GM19463 (cell line): ENCODE measurements around the gene NDUFB8.
"Not testable (repeated sequence)": the region's sequence is repeated elsewhere in the genome, so short reads cannot be mapped to it uniquely, and the experiment has no call there.

Source experiments
- ATAC-seq: cut with Tn5 transposase; IDR thresholded peaks from one replicate; pipeline ENCODE4 v1.9.1; 2021; ENCODE audit warnings: mild to moderate bottlenecking, moderate library complexity; ENCODE audit not compliant: unreplicated experiment

The NDUFB8 gene

GRCh38 chr10:100529475-100530298 lies at the start of gene NDUFB8:
NDUFB8 (minus strand) TSS chr10:100529871; CDS start chr10:100529851, 20 bp downstream.
- no peak for ATAC-seq

GRCh38 chr10:100576282-100576635 lies 46.6 kb upstream of the NDUFB8 start:
- ATAC-seq = no peak

GRCh38 chr10:100575585-100576281 lies 46.1 kb upstream of the NDUFB8 start:
- ATAC-seq = no peak

GRCh38 chr10:100575146-100575545 lies 45.5 kb upstream of the NDUFB8 start:
- not testable (repeated sequence) for ATAC-seq

- no peak for ATAC-seq
Measured at GRCh38 chr10:100571084-100571856, 41.6 kb upstream of the NDUFB8 start.

- no peak for ATAC-seq
Measured at GRCh38 chr10:100570506-100570905, 40.8 kb upstream of the NDUFB8 start.

- ATAC-seq = no peak
Measured at GRCh38 chr10:100569687-100570481, 40.2 kb upstream of the NDUFB8 start.

- ATAC-seq = no peak
Measured at GRCh38 chr10:100568912-100569311, 39.2 kb upstream of the NDUFB8 start.

GRCh38 chr10:100567826-100568225 lies 38.2 kb upstream of the NDUFB8 start:
- no peak for ATAC-seq

- no peak for ATAC-seq
Measured at GRCh38 chr10:100567249-100567648, 37.6 kb upstream of the NDUFB8 start.

- no peak for ATAC-seq
Measured at GRCh38 chr10:100566561-100566960, 36.9 kb upstream of the NDUFB8 start.

GRCh38 chr10:100565206-100565985 lies 35.7 kb upstream of the NDUFB8 start:
- no peak for ATAC-seq

- peak; percentile 89 for ATAC-seq
Measured at GRCh38 chr10:100562008-100562672, 32.5 kb upstream of the NDUFB8 start.

GRCh38 chr10:100561005-100561404 lies 31.3 kb upstream of the NDUFB8 start:
- ATAC-seq = no peak

GRCh38 chr10:100560248-100560647 lies 30.6 kb upstream of the NDUFB8 start:
- no peak for ATAC-seq

GRCh38 chr10:100554902-100555301 lies 25.2 kb upstream of the NDUFB8 start:
- no peak for ATAC-seq

GRCh38 chr10:100553929-100554328 lies 24.3 kb upstream of the NDUFB8 start:
- ATAC-seq = no peak

GRCh38 chr10:100551738-100552137 lies 22.1 kb upstream of the NDUFB8 start:
- no peak for ATAC-seq

GRCh38 chr10:100551196-100551595 lies 21.5 kb upstream of the NDUFB8 start:
- no peak for ATAC-seq
